LNCaP clone FGC (cell line): Measurements from ENCODE around the gene ARFGAP2.

Experiments used
- DNase-seq: peaks from one replicate; pipeline ENCODE4 v3.0.0-alpha.2; 2011; ENCODE audit warnings: low read depth
- H3K4me3 ChIP-seq: 2 replicates; pipeline ENCODE4 v1.5.1; 2011; ENCODE audit warnings: mild to moderate bottlenecking, low read depth, low read length, control low read depth
- CTCF ChIP-seq: IDR thresholded peaks from 2 replicates; pipeline ENCODE4 v1.5.1; 2012; ENCODE audit warnings: mild to moderate bottlenecking; ENCODE audit not compliant: control insufficient read depth, insufficient read depth; ENCODE audit errors: extremely low read depth

ARFGAP2 gene

GRCh38 chr11:47178316-47178715 lies 1.6 kb upstream of the ARFGAP2 start:
- no peak overlapping the region for H3K4me3 ChIP-seq
- DNase-seq: no peak
- no peak for TF ChIP-seq CTCF

- no peak overlapping the region for H3K4me3 ChIP-seq
- no peak for DNase-seq
- no peak for TF ChIP-seq CTCF
These were observed 1.2 kb upstream of the ARFGAP2 start for GRCh38 chr11:47177846-47178245.

- peak; percentile 57; the same call in 1 of the 2 replicates for TF ChIP-seq CTCF
- H3K4me3 ChIP-seq: peak overlapping the region; percentile 99
These were observed 658 bp upstream of the ARFGAP2 start for GRCh38 chr11:47177229-47177845.

GRCh38 chr11:47175746-47176327 lies 842 bp downstream of the ARFGAP2 start:
- DNase-seq: no peak
- TF ChIP-seq CTCF: no peak
- peak overlapping the region; percentile 99 for H3K4me3 ChIP-seq

More at GRCh38 chr11:47177229-47177845, 658 bp upstream of the ARFGAP2 start:
- peak; percentile 60 for DNase-seq

- DNase-seq: no peak
These were observed 3.8 kb downstream of the ARFGAP2 start for GRCh38 chr11:47172740-47173336.

GRCh38 chr11:47171856-47172255 lies 4.8 kb downstream of the ARFGAP2 start:
- no peak for DNase-seq
- no peak overlapping the region for H3K4me3 ChIP-seq
- no peak for TF ChIP-seq CTCF

More at GRCh38 chr11:47172740-47173336, 3.8 kb downstream of the ARFGAP2 start:
- no peak overlapping the region for H3K4me3 ChIP-seq
- TF ChIP-seq CTCF: no peak
